ENCODE measurements around the gene NEUROD1. TPM values are rescaled to one million over a fixed set of nuclear protein-coding genes. Genes with fewer than 3 reads are reported as not detected.
"Not testable (repeated sequence)": the region's sequence is repeated elsewhere in the genome, so short reads cannot be mapped to it uniquely, and the experiment has no call there.

NEUROD1 gene
- total RNA-seq (not detected), polyA plus RNA-seq (ENCODE audit: insufficient read depth in 1 of 8, insufficient read length in 8 of 8, low replicate concordance in 1 of 8) (1 to 10 TPM in 1 of 8 donors, under 1 TPM in 1, not detected in 6; 0.19 to 1.3 TPM)
- long read RNA-seq, donor 1, result 0 reads
- long read RNA-seq, donor 2, result 0 reads
- long read RNA-seq, donor 3, result 0 reads
- long read RNA-seq, donor 4, result 0 reads
- long read RNA-seq, donor 5, result 0 reads
- long read RNA-seq, donor 6, result 0 reads
- long read RNA-seq, donor 7, result 0 reads
- long read RNA-seq, donor 8, result 0 reads
- long read RNA-seq, donor 9, result 0 reads
- long read RNA-seq, donor 10, result 0 reads
- long read RNA-seq, donor 11, result 0 reads

DNA sequence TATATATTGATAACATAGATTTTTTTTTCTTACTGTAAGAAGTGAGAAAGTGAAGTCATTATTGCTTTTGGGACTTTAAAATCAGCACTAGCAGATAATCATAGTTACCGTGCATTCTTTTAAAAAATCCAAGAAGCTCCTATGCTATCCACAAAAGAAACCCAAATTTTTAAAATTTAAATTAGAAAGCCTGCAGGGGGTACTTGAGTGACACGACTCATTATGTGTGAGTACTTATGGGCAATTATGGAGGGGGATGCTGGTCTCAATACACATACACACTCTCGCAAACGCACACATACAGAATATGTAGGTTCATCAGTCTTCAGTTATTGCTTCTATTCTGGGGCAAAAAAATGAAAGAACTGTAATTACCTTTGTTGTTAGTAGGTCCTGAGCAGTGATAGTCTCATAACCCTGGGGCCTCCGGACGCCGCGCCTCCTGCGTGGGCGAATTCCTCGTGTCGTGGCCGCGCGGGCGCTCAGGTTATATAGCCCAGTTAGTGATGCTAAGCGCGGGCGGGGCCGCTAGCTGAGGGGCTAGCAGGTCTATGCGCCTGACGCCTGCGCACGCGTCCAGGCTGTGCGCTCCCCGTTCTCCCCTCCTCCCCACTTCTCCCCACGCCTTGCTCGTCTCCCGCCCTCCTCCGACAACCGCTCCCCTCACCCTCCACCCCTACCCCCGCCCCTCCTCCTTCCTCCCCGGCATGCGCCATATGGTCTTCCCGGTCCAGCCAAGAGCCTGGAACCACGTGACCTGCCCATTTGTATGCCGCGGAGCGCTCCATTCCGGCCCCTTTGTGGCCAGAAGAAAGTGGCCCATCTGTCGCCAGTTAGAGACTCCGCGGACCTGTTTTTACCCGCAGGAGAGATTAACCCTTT lies at the start of gene NEUROD1:
Gene NEUROD1, minus strand, starts transcription at position 463 of the 882 bp plus-strand sequence. CDS start 1,657 bp downstream, outside the sequence.
- H3K36me3 ChIP-seq (ENCODE audit: control insufficient read depth, insufficient read depth, low read length), result no peaks in the 10 kb centered on the region
- H3K4me1 ChIP-seq (ENCODE audit: control insufficient read depth, insufficient read depth, low read length), result peaks cover 13% of the 10 kb centered on the region
- DNase-seq, result no peak
- WGBS (ENCODE audit: insufficient coverage), result under 1% methylated on average over 38 of the region's 45 CpGs
- no peak within 1 kb of the TSS for H3K4me3 ChIP-seq (ENCODE audit: low read length)
- no peaks in the 10 kb centered on the region for H3K9me3 ChIP-seq (replicated peaks; ENCODE audit: control insufficient read depth, low read depth, low read length)
- peaks cover 74% of the 10 kb centered on the region for H3K27me3 ChIP-seq (ENCODE audit: control insufficient read depth, insufficient read depth, low read length)
- no peak within 1 kb of the TSS for H3K27ac ChIP-seq (ENCODE audit: low read length)

DNA sequence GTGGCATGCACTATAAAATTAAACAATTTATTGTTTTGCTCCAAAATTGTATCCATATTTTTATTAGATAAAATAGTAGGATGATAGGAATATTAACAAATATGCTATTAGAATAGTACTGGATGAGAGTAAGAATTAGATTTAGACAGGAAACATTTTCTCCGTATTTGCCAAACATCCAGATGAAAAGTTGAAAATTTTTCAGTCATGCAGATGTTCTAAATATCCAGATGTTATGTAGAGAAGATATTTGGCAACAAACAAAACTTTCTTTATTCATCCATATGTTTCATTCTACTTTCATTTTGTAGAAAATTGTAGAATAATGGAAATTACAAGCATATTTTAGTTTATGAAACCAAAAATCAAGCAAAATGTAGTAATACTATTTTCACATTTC lies 45.2 kb upstream of the NEUROD1 start:
- peak; percentile 87 for DNase-seq
- no peaks in the 10 kb centered on the region for H3K36me3 ChIP-seq (ENCODE audit: control insufficient read depth, insufficient read depth, low read length)
- no CpG with 5 or more reads among the region's 1 CpG for WGBS (ENCODE audit: insufficient coverage)
- H3K4me3 ChIP-seq (ENCODE audit: low read length), result no peak overlapping the region
- H3K4me1 ChIP-seq (ENCODE audit: control insufficient read depth, insufficient read depth, low read length), result peaks cover 2% of the 10 kb centered on the region
- H3K27me3 ChIP-seq (ENCODE audit: control insufficient read depth, insufficient read depth, low read length), result no peaks in the 10 kb centered on the region
- H3K9me3 ChIP-seq (replicated peaks; ENCODE audit: control insufficient read depth, low read depth, low read length), result peaks cover 7% of the 10 kb centered on the region
- H3K27ac ChIP-seq (ENCODE audit: low read length), result no peak overlapping the region

DNA sequence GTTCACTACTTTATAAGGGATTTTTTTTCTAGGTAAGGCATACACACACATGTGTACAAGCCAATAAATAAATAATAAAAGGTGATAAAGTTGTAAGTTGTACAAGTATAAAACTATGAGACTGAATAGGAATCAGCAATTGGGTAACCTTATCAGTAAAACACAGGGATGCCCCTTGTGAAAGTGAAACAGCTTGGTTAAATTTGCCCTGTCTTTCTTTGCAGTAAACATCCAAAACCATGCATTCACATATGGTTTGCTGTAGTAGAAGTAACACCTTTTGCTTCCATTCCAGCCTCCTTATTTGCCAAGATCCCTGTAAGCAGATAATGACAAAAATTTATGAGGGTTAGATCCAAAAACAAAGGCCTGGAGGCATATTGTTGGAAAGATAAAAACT lies 44.3 kb upstream of the NEUROD1 start:
- no peak overlapping the region for H3K27ac ChIP-seq (ENCODE audit: low read length)
- no peak for DNase-seq
- no peak overlapping the region for H3K4me3 ChIP-seq (ENCODE audit: low read length)

DNA sequence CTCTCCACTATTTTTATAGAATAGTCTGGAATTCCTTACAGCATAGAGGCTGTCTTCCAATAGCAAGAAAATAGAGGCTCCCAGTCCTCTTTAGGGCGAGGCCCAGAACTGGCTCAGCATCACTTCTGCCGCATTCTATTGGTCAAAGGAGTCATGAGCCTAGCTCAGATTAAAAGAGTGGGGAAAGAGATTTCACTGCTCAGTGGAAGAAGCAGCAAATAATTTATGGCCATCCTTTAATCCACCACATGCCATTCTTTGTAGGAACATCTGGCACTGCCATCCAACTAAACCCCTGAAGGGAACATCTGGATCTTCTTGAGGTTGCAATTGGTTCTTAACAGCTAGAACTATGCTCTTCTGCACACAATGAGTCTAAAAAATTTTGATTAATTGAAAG lies 43.4 kb upstream of the NEUROD1 start:
- WGBS (ENCODE audit: insufficient coverage), result 100% methylated on average over 1 of the region's 2 CpGs
- no peak overlapping the region for H3K4me3 ChIP-seq (ENCODE audit: low read length)
- peak; percentile 82 for DNase-seq
- H3K27me3 ChIP-seq (ENCODE audit: control insufficient read depth, insufficient read depth, low read length), result no peaks in the 10 kb centered on the region
- H3K36me3 ChIP-seq (ENCODE audit: control insufficient read depth, insufficient read depth, low read length), result no peaks in the 10 kb centered on the region
- H3K9me3 ChIP-seq (replicated peaks; ENCODE audit: control insufficient read depth, low read depth, low read length), result peaks cover 7% of the 10 kb centered on the region
- H3K27ac ChIP-seq (ENCODE audit: low read length), result no peak overlapping the region
- peaks cover 2% of the 10 kb centered on the region for H3K4me1 ChIP-seq (ENCODE audit: control insufficient read depth, insufficient read depth, low read length)

More for the DNA sequence above, 44.3 kb upstream of the NEUROD1 start:
- Histone ChIP-seq H3K27me3 (ENCODE audit: control insufficient read depth, insufficient read depth, low read length) (no peaks in the 10 kb centered on the region), H3K4me1 (ENCODE audit: control insufficient read depth, insufficient read depth, low read length) (peaks cover 2% of the 10 kb centered on the region), H3K9me3 (replicated peaks; ENCODE audit: control insufficient read depth, low read depth, low read length) (peaks cover 7% of the 10 kb centered on the region), H3K36me3 (ENCODE audit: control insufficient read depth, insufficient read depth, low read length) (no peaks in the 10 kb centered on the region)

DNA sequence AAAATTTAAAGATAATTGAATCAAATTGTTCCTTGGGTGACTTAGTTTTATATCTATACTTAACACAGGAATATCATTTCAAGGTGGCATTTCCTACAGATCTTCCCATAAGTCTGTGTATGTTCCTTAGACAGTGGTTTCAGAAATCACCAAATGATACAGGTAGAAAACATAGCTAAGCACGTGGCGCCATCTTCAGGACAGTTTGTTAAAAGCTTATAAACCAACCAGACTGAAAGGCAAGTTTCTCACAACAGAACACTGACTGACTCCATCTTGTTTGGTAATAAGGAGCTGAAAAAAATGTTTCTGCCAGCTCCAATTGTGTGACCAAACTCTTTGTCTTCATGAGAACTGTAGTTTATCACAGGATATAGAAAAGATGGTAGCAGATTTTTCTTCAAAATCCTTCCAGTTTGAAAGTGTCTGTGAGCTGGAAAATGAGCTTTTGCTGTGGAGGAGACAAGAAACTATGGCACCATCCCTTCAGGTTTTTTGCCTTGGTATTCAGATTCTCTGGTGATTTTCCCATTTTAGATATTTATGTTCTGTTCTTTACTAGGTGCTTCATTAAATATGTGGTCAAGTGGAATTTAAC lies 34.8 kb upstream of the NEUROD1 start:
- H3K27me3 ChIP-seq (ENCODE audit: control insufficient read depth, insufficient read depth, low read length), result no peaks in the 10 kb centered on the region
- no peaks in the 10 kb centered on the region for H3K4me1 ChIP-seq (ENCODE audit: control insufficient read depth, insufficient read depth, low read length)
- no CpG with 5 or more reads among the region's 2 CpGs for WGBS (ENCODE audit: insufficient coverage)
- H3K36me3 ChIP-seq (ENCODE audit: control insufficient read depth, insufficient read depth, low read length), result no peaks in the 10 kb centered on the region
- no peak overlapping the region for H3K4me3 ChIP-seq (ENCODE audit: low read length)
- no peaks in the 10 kb centered on the region for H3K9me3 ChIP-seq (replicated peaks; ENCODE audit: control insufficient read depth, low read depth, low read length)
- no peak overlapping the region for H3K27ac ChIP-seq (ENCODE audit: low read length)
- peak; percentile 84 for DNase-seq

DNA sequence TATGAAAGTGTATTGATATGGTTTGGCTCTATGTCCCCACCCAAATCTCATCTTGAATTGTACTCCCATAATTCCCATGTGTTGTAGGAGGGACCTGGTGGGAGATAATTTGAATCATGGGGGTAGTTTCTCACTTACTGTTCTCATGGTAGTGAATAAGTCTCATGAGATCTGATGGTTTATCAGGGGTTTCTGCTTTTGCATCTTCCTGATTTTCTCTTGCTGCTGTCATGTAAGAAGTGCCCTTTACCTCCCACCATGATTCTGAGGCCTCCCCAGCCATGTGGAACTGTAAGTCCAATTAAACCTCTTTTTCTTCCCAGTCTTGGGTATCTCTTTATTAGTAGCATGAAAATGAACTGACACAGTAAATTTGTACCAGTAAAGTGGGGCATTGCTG lies 30.7 kb upstream of the NEUROD1 start:
- not testable (repeated sequence) for H3K9me3 ChIP-seq (replicated peaks; ENCODE audit: control insufficient read depth, low read depth, low read length); H3K27me3 ChIP-seq (ENCODE audit: control insufficient read depth, insufficient read depth, low read length); H3K4me1 ChIP-seq (ENCODE audit: control insufficient read depth, insufficient read depth, low read length); H3K4me3 ChIP-seq (ENCODE audit: low read length); H3K36me3 ChIP-seq (ENCODE audit: control insufficient read depth, insufficient read depth, low read length); H3K27ac ChIP-seq (ENCODE audit: low read length); DNase-seq

DNA sequence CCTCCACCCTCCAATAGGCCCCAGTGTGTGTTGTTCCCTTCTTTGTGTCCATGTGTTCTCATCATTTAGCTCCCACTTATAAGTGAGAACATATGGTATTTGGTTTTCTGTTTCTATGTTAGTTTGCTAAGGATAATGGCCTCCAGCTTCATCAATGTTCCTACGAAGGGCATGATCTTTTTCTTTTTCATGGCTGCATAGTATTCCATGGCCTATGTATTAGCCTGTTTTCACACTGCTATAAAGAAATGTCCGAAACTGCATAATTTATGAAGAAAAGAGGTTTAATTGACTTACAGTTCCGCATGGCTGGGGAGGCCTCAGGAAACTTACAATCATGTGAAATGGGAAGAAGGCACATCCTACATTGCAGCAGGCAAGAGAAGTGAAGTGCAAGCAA lies 22.2 kb upstream of the NEUROD1 start:
- H3K4me3 ChIP-seq (ENCODE audit: low read length); H3K4me1 ChIP-seq (ENCODE audit: control insufficient read depth, insufficient read depth, low read length); DNase-seq; H3K36me3 ChIP-seq (ENCODE audit: control insufficient read depth, insufficient read depth, low read length); H3K9me3 ChIP-seq (replicated peaks; ENCODE audit: control insufficient read depth, low read depth, low read length); H3K27me3 ChIP-seq (ENCODE audit: control insufficient read depth, insufficient read depth, low read length); H3K27ac ChIP-seq (ENCODE audit: low read length): not testable (repeated sequence)
- 90% methylated on average over 2 of the region's 3 CpGs for WGBS (ENCODE audit: insufficient coverage)

DNA sequence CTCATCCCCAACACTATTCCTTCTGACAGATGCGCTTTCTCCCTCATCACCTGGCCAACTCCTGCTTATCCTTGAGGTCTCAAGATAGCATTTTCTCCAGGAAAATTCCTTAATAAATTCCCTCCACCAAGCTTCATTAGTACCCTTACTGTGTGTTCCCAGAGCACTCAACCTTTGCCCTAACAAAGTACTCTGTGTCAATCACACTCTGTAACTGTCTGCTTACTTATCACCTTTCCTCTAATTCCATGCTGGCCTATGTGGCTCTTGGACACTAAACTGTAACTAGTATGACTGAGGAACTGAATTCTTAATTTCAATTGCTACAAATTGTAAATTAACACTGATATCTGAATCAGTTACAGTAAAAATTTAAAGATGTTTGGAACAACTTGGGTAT lies 17.9 kb upstream of the NEUROD1 start:
- 81% methylated on average over 1 of the region's 1 CpG for WGBS (ENCODE audit: insufficient coverage)
- Histone ChIP-seq H3K4me3 (ENCODE audit: low read length) (no peak overlapping the region), H3K4me1 (ENCODE audit: control insufficient read depth, insufficient read depth, low read length) (no peaks in the 10 kb centered on the region), H3K27me3 (ENCODE audit: control insufficient read depth, insufficient read depth, low read length) (no peaks in the 10 kb centered on the region), H3K9me3 (replicated peaks; ENCODE audit: control insufficient read depth, low read depth, low read length) (no peaks in the 10 kb centered on the region), H3K36me3 (ENCODE audit: control insufficient read depth, insufficient read depth, low read length) (no peaks in the 10 kb centered on the region), H3K27ac (ENCODE audit: low read length) (no peak overlapping the region)
- DNase-seq, result no peak

DNA sequence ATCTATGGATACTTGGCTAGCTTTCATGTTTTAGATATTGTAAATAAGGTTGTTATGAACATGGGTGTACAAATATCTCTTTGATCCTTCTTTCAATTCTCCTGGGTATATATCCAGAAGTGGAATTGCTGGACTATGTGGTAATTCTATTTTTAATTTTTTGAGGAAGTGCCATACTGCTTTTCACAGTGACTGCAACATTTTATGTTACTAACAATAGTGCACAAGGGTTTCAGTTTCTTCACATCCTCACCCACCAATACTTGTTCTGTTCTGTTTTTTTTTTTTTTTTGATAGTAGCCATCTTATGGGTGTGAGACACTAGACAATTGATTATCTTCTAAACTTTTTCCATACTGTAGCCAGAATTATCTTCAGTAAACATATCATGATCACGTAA lies 17.3 kb upstream of the NEUROD1 start:
- DNase-seq, result no peak
- Histone ChIP-seq H3K36me3 (ENCODE audit: control insufficient read depth, insufficient read depth, low read length) (no peaks in the 10 kb centered on the region), H3K9me3 (replicated peaks; ENCODE audit: control insufficient read depth, low read depth, low read length) (no peaks in the 10 kb centered on the region), H3K4me3 (ENCODE audit: low read length) (no peak overlapping the region), H3K27ac (ENCODE audit: low read length) (no peak overlapping the region), H3K27me3 (ENCODE audit: control insufficient read depth, insufficient read depth, low read length) (no peaks in the 10 kb centered on the region), H3K4me1 (ENCODE audit: control insufficient read depth, insufficient read depth, low read length) (no peaks in the 10 kb centered on the region)
- WGBS (ENCODE audit: insufficient coverage), result 100% methylated on average over 1 of the region's 1 CpG

DNA sequence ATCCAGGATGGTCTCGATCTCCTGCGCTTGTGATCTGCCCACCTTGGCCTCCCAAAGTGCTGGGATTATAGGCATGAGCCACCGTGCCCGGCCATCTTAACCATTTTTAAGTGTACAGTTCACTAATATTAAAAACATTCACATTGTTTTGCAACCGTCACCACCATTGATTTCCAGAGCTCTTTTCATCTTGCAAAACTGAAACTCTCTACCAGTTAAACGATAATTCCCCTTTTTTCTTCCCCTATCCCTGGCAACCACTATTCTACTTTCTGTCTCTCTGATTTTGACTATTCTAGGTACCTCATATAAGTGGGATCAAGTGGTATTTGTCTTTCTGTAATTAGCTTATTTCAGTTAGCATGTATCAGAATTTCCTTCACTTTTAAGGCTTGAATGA lies 16.8 kb upstream of the NEUROD1 start:
- DNase-seq, result no peak
- H3K9me3 ChIP-seq (replicated peaks; ENCODE audit: control insufficient read depth, low read depth, low read length), result no peaks in the 10 kb centered on the region
- H3K27ac ChIP-seq (ENCODE audit: low read length), result no peak overlapping the region
- no peak overlapping the region for H3K4me3 ChIP-seq (ENCODE audit: low read length)
- H3K4me1 ChIP-seq (ENCODE audit: control insufficient read depth, insufficient read depth, low read length), result no peaks in the 10 kb centered on the region
- no peaks in the 10 kb centered on the region for H3K36me3 ChIP-seq (ENCODE audit: control insufficient read depth, insufficient read depth, low read length)
- no peaks in the 10 kb centered on the region for H3K27me3 ChIP-seq (ENCODE audit: control insufficient read depth, insufficient read depth, low read length)
- WGBS (ENCODE audit: insufficient coverage), result 79% methylated on average over 5 of the region's 6 CpGs
